SKM-1 (cell line): ENCODE measurements around the gene NPAS3.

Source experiments
- DNase-seq: peaks from one replicate; lab custom pipeline; 2025; ENCODE audit not compliant: unreplicated experiment; lab: John Stamatoyannopoulos, UW

Gene NPAS3

GRCh38 chr14:32938719-32939253 is at the start of gene NPAS3:
NPAS3 (plus strand) TSS chr14:32938879.
- DNase-seq, result no peak

DNA sequence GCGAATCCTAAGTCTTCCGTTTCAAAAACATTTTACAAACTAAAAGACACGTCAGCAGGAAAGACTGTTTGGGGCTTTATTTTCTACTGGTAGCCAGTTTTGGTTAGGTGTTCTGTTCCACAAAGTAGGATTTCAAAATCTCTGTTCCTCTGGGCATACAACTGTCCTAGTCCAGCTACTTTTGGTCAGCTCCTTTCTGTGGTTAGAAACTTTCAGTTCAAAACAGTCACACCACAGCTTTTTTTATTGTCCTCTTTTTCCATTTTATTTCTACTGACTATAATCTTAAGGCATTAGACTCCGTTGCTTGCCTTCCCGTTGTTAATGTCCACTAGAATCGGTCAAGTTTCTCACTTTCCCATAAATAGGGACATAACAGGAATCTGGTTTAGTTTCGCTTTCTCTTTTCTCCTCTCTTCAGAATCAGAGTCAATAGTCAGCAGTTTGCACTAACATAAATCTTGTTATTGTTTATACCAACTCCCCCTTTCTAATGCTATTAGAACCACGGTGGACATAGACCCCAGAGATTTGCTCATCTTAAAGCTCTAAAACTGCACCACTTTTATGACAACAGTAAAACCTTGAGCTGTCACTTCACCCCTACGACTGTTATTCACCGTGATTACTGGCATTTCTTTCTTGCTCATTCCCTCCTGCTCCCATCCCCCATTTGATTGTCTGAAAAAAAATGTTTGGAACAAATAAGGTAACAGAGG is 41.5 kb upstream of the NPAS3 start:
- no peak for DNase-seq

GRCh38 chr14:32897698-32898064 is 41.0 kb upstream of the NPAS3 start:
- no peak for DNase-seq

- no peak for DNase-seq
These were observed 39.8 kb upstream of the NPAS3 start for GRCh38 chr14:32898876-32899275.

DNA sequence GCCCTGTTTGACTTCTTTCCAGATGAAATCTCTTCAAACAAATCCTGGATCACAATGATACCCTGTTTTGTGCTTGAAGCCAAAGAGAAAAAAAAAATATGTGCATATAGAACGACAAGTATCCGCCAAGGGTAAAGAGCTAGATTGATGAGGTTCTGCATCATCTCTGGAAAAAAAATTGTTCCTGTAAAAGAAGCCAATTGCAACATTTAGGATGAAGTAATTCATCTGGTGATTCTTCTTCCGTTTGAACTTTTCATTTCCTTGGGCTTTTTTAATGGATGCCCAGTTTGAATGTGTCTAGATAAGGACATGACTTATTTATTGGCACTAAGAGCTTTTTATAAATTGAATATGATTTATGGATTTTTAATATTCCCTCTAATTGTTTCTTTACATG is 38.1 kb upstream of the NPAS3 start:
- no peak for DNase-seq

DNA sequence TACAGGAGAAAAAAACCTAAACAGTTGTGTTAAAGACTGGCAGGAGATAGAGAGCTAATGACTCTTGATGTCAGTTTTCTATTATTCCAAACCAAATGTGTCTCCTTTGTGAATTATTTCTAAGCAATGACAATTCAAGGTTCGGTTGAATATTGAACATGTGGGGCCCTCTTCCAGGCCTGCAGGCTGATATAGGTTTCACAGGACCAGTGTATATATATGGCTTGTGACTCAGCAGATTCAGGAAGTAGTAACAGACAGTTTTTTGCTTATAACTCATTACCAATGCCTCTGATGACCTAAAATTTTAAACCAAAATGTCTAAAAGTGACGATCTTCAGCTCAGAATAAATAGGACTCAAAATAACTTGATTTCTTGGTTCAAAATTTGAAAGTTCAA is 33.7 kb upstream of the NPAS3 start:
- no peak for DNase-seq

DNA sequence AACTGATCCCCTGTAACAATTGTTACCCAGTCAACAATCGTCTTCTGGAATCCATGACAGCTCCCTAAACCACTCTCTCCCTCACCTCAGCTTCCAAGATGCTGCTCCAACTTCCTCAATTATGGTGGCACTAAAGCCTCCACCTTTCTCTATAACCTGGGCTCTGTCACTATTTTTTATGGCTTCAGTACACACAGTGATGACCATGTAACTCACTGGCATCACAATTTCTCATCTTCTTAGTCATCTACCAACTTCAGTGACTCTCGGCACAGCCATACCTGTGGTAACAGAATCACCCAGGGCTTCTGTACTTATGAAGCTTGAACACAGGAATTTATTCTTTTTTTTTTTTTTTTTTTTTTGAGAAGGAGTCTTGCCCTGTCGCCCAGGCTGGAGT is 32.0 kb upstream of the NPAS3 start:
- DNase-seq, result no peak

GRCh38 chr14:32908196-32909084 is 30.2 kb upstream of the NPAS3 start:
- DNase-seq, result no peak

GRCh38 chr14:32913725-32914124 is 25.0 kb upstream of the NPAS3 start:
- DNase-seq, result no peak

GRCh38 chr14:32914391-32914790 is 24.3 kb upstream of the NPAS3 start:
- DNase-seq, result no peak

- DNase-seq, result no peak
These were observed 17.9 kb upstream of the NPAS3 start for GRCh38 chr14:32920696-32921276.

DNA sequence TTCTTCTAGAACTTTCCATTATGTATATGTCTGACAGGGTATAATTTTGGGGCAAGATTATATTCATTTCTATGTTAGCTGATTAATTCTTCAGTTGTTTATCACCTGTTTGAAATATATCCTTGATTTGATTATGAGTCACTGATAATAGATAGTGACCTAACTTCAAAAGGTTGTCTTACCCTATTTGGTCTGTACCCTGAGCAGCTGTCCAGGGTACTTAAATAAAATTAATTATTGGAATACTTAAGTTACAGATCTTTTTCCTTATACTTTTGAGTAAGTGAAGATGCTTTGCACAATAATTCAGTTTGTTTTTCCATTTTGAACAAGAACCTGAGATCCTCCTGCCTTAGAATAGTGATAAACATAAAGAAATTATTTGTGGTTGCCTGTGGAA is 13.2 kb upstream of the NPAS3 start:
- DNase-seq, result no peak

DNA sequence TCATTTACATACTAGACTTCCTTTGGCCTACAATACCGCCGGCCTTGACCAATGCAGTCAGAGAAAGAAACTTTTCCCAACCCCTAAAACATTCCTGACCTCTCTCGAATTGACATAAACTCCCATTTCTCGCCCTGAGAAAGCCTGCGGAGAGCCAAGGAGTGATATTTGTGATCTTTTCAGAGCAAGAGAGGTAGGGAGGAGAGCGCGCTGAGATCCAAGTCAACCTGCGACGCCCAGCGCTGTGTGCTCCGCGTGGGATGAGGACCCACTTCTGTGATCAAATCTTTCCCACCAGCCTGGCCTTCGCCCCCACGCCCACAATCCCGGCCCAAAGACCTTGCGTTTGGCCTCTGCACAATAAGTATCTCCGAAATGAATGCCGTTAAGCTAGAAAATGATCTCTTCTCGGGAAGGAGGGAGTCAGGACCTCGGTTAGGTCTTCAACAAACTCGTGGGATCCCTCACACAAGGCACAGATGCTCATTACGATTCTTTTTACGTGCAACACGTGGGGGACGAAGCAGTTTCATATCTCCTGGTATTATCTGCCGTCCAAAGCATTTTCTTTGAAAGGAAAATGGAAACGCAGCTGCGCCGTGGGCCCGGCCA is 6.3 kb upstream of the NPAS3 start:
- DNase-seq, result no peak

DNA sequence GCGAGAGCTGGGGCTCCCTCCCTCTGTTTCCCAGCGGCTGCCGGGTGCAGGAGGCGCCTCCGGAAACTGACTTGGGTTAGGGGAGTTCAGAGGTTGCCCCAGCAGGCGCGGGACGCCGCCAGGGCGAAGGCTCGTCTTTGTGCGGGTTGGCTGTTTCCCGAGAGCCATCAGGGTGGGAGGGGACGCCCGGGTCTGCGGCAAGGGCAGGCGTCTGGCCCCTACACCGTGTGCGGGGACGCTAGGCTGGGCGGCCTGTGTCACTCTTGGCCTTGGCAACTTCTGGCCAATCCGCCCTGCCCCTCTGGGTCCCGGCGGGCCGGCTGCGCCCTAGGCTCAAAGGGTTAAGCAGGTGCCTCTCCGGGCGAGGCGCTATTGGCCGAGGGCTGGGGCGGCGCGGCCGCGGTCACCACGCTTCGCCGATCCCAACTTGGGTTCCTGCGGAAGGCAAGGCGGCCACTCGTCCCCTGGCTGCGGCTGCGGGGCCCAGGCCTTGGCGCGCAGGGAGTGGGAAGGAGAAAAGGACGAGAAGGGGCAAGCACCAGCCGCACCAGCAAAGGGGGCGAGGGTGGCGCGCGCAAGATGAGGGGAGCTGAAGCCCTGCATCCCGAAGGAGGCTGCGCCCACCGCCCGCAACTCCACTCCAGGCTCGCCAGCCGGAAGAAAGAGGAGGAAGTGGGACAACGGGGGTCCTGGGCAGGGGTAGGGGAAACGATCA is 5.6 kb upstream of the NPAS3 start:
- DNase-seq, result no peak

DNA sequence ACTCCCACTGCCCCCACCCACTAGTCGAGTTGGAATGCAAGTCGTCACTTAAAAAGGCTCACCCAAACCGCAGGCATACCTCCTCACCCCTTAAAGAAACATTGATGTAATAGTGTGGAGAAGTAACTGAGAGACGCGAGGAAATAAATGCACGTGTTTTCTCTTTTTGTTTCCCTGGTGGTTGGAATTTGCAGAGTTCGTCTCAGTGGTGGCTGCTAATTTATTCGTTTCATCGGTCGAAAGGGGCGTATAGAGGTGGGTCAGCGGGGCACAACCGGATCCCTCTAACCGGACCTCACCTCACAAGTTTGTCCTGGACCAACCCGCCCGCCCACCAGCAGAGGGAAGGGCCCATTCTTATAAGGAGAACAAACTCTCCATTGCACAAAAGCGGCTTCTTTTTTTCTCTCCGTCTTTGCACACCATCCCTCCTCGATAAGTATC is 5.0 kb upstream of the NPAS3 start:
- no peak for DNase-seq

DNA sequence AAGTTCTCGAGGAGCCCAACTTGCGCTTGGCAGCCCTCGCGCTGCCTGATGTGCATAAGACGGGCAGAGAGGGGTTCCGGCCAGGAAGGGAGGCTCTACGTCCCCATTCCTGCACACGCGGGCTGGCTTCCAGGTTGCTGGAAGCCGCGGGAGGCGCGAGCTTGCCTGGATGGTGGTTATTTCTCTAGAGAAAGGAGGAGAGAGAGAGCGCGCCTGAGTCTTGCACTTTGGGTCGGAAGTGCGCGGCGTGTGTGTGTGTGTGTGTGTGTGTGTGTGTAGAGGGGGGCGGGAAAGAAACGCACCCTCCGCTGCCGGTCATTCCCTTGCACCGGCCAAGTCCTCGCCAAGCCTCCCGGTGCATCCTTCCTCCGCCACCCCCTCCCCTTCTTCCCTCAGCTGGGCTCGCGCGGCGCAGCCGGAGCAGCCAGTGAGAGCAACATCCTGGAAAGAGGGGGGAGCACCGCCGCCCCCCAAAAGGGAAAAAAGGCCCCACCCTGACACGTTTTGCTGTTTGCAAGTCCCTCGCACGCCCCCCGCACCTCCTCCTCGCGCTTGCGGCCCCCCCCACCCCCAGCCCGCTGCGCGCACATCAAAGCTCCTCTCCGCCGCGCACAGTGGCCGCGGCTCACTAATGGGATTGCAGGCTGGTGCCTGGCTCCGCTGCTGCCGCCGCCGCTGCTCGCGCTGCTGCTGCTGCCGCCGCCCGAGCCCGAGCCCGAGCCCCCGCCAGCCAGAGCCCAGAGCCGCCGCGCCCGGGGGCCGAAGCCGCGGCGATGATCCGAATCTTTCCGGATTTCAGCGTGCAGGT is 4.4 kb upstream of the NPAS3 start:
- no peak for DNase-seq

GRCh38 chr14:32934881-32935633 is 3.6 kb upstream of the NPAS3 start:
- no peak for DNase-seq

- DNase-seq, result peak; percentile 17
These were observed 781 bp downstream of the NPAS3 start for GRCh38 chr14:32939254-32940065.
